Head of caudate nucleus (tissue), 42 donors: Measurements from ENCODE around the gene ARL3.

Source experiments
- DNase-seq, 42 donors: peaks; one replicate each; pipeline versions ENCODE4 v3.0.0 to v3.0.0-alpha.2; 2020 to 2021; ENCODE audit warnings: mixed read lengths in 7 of 42
- intact Hi-C: fragments of 100-400 bp; cut with DNase I; formaldehyde crosslinking; loops from one replicate; pipeline ENCODE4 v1.15.0; 2022

Gene ARL3

DNA sequence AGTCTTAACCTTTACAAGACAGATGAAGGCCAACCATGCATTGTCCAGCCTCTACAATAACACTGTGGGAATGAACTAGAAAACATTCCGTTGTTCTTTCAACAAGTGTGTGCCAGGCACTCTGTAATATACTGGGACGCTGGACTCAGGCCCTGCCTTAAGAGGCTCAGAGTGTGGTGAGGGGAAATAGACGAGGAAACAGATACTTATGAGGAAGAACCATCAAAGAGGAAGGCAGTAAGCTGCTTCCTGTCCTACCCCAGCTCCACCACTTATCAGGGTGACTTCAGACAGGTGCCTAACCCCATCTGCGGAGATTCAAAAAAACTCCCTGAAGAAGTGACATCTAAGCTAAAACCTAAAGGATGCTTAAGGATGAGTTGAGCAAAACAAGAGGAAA, 78.8 kb downstream of the ARL3 start:
- intact Hi-C loops, result no loop called here
- DNase-seq, result no peak

DNA sequence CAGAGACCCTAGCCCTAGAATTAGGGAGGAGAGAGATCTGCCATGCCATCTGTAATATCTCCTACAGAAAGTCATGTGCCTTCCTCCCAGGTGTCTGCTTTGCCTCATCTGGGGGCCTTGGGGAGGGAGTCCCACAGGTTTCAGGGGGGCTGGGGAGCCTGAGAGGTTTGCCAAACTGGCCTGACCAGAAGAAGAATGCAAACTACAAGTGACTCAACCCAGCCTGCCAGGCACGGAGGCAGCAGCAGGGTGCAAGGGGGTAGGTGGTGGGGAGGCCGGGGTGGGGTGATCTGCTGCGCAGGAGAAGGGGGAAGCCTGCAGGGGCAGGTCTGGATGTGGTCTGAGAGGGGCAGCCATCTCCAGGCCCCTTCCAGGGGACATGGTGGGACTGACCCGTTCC, 79.5 kb downstream of the ARL3 start:
- intact Hi-C loops, result no loop called here
- DNase-seq, result no peak

DNA sequence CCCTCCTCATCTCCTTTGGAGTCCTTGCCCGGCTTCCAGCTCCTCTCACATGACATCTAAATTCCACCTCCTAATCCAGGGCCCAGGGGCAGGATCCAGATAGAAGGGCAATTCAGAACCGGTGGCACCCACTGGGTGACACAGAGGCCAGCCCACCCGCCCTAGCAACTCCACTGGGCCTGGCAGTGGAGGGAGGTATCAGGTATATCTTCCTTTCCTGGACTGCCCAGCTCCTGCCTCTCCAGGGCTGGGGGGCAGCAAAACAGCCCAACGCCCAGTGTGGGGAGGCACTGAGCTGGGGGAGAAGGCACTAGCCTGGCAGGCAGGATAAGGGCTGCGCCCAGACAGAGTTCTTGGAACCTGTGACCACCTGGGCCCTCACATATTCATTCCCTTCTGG, 80.3 kb downstream of the ARL3 start:
- intact Hi-C loops, result no loop called here

DNA sequence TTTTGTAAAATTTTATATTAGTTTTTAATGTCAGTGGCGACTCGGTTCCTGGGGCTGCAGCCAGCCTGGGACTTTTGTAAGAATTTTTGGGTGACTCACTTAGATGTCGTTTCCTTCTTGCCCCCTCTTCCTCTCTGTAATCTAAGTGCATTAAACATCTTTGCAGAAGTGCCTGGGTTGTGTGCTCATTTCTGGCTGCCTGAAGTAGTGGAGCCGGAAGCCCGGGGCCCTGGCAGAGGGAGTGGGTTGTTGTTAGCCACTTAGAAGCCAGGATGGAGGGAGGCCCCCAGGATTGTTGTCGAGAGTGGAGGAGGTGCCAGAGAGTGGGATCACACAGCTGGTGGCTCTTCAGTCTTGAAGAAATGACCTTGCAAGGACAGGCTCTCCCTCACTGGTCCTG, 80.9 kb downstream of the ARL3 start:
- DNase-seq, result peak in 1 of 42 donors; percentile 40
- intact Hi-C loops, result no loop called here

More for the DNA sequence above, 80.3 kb downstream of the ARL3 start:
- no peak for DNase-seq

DNA sequence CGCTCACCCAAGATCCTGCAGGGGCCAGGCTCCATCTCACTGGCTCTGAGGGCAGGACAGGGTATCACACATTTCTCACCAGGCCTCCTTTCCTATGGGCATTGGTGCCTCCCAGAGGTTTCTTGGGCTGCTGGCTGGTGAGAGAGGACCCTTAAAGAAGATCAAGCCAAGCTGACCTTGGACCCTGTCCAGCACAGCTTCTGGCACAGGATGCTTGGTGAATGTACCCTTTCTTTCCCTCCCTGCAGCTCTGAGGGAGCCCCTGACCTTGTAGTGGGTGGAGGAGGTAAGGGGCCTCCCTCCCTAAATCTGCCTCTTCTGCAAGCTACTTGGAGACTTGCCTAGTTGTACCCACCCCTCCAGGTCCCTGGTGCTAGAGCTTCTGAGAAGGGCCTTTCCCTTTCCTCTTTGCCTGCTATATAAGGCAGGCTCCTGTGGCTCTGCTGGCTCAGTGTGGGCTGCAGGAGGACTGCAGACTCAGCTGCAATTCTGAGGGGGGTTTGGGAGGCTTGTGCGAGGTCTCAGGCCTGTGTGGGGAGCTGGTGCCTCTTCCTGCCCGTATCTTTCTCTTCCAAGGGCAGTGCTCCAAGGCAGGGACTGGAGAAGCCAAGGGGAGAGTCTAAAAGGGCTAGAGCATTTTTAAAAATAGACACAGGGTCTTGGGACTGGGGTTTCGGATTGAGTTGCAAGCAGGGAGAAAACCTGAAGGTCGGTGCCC, 81.6 kb downstream of the ARL3 start:
- peak in 1 of 42 donors; percentile 37 for DNase-seq
- intact Hi-C loops, result no loop called here

DNA sequence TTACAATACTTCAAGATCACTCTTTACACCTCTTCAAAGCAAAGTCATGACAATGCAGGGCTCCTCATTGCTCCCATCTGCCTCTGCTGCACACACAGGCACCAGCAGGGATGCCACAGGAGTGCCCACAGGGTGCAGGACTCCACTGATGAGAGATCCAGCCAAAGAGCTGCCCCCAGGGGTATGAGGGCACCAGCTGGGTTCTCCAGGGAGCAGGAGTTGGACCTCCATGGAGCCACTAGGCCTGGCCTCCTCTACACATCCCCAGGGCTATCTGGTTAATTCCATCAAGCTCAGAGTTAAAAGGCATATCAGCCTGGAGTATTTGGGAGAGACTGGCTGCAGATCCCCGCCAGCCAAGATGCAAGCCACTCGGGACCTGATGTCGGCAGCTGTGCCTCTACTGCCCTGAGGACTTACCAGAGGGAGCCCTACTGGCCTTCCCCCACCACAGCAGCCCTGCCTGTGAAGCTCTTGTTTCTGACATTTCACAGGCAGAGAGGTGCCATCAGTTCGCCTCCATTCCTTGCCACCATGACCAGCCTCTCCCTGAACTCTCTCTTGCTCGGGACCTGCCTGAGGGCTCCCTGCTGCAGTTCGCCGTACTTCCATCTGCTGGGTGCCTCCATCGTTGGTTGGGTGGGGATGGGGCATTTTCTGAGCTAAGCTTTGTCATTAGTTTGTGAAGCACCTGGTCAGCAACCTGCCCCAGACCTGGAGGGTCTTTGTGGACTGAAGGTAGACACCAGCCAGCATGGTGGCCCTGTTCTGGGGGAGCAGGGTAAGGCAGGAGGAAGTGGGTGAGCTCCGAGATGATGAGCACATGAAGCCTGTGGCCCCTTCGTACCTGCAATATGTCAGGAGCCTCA, 82.4 kb downstream of the ARL3 start:
- intact Hi-C loops, result no loop called here
- no peak for DNase-seq

DNA sequence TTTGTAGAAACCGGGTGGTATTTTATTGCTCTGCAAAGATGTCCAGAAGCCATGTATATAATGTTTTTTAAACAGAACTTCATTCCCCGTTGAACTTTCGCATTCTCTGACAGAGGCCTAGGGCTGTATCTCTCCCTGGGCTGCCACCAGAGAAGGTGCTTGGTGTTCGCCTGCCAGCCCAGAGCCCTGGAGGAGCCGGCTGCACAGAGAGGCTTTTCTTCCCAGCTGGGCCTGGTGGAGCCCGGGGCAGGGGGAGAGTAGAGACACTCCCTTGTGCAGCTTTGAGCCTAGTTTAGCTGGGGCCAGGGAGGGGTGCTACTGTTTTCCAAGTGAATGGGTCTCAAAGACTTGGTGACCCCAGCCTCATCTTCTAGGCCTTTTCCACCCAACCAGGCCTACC, 83.5 kb downstream of the ARL3 start:
- intact Hi-C loops, result no loop called here
- DNase-seq, result peak in 17 of 42 donors; percentile 34 to 77 (median 59)

DNA sequence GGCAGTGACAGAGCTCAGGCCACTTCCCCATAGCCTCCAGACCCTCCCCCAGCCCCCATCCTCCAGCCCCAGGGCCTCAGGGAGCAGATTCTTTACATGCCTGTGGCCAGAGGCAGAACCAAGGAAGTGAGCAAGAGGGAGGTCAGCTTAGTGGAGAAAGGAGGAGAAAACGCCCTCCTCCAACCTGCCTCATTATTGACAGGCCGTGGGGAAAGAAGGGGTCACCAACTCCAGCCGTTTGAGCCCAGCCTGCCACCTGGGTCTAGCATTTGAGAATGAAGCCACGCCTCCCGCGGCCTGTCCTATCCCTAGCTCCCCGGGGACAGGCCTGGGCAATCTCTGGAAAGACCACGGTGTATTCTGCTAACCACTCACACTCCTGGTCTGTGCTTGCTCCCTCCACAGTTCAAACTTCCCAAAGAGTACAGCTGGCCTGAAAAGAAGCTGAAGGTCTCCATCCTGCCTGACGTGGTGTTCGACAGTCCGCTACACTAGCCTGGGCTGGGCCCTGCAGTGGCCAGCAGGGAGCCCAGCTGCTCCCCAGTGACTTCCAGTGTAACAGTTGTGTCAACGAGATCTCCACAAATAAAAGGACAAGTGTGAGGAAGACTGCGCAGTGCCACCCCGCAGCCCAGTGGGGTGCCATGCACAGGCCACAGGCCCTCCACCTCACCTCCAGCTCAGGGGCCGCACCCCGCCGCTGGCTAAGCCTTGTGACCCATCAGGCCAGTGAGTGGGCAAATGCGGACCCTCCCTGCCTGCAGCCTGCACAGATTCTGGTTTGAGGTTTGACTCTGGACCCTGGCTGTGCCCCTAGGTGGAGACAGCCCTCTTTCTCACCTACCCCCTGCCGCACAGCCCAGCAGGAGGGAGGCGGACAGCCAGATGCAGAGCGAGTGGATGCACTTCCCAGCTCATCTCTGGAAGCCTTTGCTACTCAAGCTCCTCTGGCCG, 84.3 kb downstream of the ARL3 start:
- intact Hi-C loops, result no loop called here
- DNase-seq, result no peak

DNA sequence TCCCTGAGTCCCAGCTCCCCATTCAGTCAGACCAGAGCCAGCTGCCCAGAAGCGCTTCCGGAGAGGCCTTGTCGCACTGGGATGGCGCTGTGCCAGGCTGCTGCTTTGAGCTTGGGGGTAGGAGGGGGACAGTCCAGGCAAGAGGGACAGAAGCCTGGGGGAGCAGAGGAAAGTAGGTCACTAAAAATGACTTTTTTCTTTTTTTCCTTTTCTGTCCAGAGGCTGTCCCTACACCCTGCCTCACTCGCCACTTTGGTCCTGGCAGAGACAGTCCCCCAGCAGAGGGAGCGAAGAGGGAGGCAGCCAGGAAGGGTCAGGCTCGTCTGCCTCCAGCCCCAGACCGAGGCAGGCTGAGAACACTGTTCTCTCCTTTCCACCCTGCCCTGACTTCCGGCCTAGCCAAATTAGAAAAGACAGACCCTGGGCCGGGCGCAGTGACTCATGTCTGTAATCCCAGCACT, 85.7 kb downstream of the ARL3 start:
- DNase-seq, result peak; percentile 72 to 93 (median 85)
- intact Hi-C loops, result no loop called here

DNA sequence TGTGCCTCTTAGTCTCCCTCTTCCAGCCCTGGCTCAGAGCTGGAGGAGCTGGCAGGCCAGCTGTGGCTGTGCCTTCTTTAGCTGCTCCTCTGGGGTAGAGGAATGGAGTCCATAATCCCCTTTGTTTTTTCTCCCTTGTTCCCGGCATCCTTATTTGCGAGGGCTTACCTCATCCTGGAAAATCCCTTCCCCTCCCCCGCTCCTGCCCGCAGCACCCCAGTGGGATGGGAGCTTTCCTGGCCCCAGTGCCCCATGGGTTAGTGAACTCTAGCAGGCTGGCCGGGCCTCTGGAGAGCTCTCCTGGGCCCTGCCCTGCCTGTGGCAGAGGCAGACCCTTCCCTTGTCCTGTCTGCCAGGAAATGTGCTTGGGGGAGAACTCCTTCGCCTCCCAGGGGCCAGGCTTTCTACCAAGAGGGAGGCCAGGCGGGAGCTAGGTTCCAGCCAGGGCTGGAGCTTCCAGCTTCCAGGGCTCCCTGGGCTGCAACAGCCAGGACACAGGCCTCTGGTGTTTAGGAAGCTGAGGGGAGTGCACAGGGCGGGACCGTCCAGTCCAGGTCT, 86.4 kb downstream of the ARL3 start:
- intact Hi-C loops, result no loop called here
- DNase-seq, result peak in 12 of 42 donors; percentile 22 to 71 (median 50)

DNA sequence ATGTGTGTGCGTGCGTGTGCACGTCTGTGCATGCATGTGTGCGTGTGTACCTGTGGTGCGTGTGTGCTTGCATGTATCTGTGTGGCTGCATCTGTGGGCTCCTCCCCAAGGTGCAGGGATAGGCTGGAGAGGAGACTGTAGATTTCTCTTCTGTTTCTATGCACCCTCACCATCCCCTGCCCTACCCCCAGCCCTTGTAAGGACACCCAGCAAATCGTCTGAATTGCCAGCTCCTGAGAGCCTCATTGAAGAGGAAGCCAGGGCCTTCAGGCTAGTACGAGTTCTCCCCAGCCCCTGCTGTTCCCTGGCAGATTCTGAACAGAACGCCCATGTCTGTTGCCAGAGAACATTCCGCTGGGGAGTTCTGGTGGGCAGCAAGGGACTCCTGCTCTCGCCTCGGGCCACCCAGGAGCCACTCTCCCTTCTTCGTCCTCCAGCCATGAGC, 86.9 kb downstream of the ARL3 start:
- DNase-seq, result peak in 17 of 42 donors; percentile 21 to 72 (median 55)
- intact Hi-C loops, result no loop called here

DNA sequence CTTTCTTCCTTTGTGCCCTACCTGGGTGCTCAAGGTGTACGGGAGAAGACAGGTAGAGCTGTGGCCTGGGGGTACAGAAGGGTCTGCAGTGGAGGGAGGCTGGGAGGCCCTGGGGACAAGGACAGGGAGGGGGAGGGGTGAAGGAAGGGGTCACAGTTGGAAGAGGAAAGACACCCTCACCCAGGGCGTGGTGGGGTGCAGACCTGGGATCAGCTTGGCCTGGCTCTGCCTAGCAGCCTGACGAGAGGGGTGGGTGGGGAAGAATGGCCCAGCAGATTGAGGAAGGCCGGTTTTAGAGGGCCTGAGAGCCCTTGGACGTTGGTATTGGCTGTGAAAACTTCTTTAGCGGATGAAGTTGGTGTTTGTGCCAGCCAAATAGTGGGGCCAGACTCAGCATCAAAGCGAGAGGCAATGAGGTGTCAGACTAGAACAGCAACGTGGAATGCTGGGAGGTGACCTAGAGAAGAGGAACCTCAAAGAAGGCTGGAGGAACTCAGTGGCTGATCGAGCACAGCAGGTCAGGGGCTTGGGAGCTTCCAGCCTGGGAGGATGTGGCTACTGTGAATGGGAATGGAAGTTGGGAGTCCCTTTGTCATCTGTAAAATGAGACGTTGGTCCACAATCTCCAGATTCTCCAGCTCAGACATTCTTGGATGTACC, 88.0 kb downstream of the ARL3 start:
- intact Hi-C loops, result no loop called here
- DNase-seq, result peak in 2 of 42 donors; percentile 12 to 50

DNA sequence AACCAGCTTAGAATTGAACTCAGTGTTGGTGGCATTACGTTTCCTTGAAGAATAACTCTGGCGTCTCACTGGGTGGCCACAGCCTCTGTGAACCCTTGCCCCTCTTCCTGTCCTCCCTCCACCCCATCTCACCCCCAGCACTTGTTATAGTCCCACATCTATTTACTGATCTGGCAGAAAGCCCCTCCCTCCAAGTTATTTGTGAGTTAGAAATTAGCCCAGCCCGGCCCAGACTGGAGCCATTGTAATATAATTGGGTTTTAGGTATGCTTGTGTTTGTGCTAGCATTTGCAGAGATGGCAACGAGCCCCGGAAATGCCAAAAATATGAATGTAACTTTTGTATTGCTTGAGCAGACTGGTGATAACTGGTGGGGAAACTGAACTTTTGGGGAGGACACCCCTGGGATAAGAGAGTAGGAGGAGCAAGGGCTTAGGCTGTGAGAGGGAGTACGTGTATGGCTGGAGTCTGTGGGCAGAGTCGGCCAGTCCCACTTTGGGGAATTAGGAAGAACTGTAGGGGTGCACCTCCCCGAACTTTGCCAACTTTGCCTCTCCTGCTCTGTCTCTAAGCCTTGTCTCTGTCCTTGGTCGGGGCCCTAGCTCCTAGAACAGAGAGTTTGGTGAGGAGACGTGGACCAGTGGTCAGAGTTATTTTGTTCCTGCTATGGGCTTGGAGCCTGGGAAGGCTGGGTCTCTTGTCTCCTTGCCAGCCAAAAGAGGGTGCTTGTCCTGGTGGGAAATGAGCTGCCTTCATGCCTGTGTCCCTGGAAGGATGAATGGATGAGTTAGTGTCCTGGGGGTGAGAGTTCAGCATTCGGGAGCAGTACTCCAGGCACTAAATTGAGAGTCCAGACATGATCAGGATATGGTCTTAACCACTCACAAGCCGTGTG, 89.2 kb downstream of the ARL3 start:
- intact Hi-C loops, result no loop called here
- DNase-seq, result no peak

DNA sequence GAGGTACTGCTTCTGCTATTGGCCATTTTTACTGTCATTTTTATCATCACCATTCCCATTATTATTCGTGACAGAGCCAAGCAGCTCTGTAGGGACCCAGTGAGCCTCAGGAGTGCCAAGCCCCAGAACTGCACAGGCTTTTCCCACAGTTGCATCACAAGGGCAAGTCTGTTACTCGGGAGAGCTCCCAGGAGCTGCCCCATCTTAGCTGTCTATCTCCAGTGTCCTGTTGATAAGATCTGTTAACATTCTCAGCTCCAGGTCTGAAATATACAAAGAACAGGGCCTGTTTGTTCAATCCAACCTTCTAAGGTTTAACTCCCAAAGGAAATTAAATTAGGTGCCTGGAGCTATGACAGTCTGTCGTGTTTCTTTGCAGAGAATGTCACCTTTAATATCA, 90.1 kb downstream of the ARL3 start:
- intact Hi-C loops, result no loop called here
- DNase-seq, result no peak
